NCI-H460 (cell line): ENCODE measurements around the gene ARL6IP5. TPM values are rescaled to one million over a fixed set of nuclear protein-coding genes. Genes with fewer than 3 reads are reported as not detected.

Source experiments
- DNase-seq: peaks from one replicate; pipeline ENCODE4 v3.0.0-alpha.2; 2016; ENCODE audit warnings: low read depth; ENCODE audit errors: extremely low read depth
- total RNA-seq: library from RNA; depleted of rRNA; stranded (reverse); fragments of >200 nt; shearing (Covaris generic); gene quantifications from 2 replicates; pipeline ENCODE4 v1.2.3, GENCODE V29; 2014

The ARL6IP5 gene
- total RNA-seq, 1 experiment from 2014 or later: 102 TPM

- DNase-seq: peak; percentile 83
These were observed 1.3 kb downstream of the ARL6IP5 start for GRCh38 chr3:69085833-69086722.

GRCh38 chr3:69087030-69087791 lies 2.5 kb downstream of the ARL6IP5 start:
- DNase-seq: no peak

GRCh38 chr3:69088063-69088462 lies 3.3 kb downstream of the ARL6IP5 start:
- no peak for DNase-seq

- DNase-seq: no peak
These were observed 5.3 kb downstream of the ARL6IP5 start for GRCh38 chr3:69090021-69090420.

- DNase-seq: no peak
These were observed 6.8 kb downstream of the ARL6IP5 start for GRCh38 chr3:69091389-69092029.

- DNase-seq: no peak
These were observed 7.3 kb downstream of the ARL6IP5 start for GRCh38 chr3:69092030-69092516.

- no peak for DNase-seq
These were observed 9.9 kb downstream of the ARL6IP5 start for GRCh38 chr3:69094467-69095205.

- DNase-seq: no peak
These were observed 10.9 kb downstream of the ARL6IP5 start for GRCh38 chr3:69095636-69096035.

- no peak for DNase-seq
These were observed 11.6 kb downstream of the ARL6IP5 start for GRCh38 chr3:69096299-69096698.

GRCh38 chr3:69097407-69098086 lies 12.8 kb downstream of the ARL6IP5 start:
- DNase-seq: no peak

GRCh38 chr3:69099576-69099975 lies 14.8 kb downstream of the ARL6IP5 start:
- no peak for DNase-seq

- no peak for DNase-seq
These were observed 17.6 kb downstream of the ARL6IP5 start for GRCh38 chr3:69102384-69102783.

- DNase-seq: no peak
These were observed 18.4 kb downstream of the ARL6IP5 start for GRCh38 chr3:69103123-69103522.

GRCh38 chr3:69104586-69104985 lies 19.8 kb downstream of the ARL6IP5 start:
- DNase-seq: no peak

- no peak for DNase-seq
These were observed 20.6 kb downstream of the ARL6IP5 start for GRCh38 chr3:69105320-69105719.

GRCh38 chr3:69107841-69108240 lies 23.1 kb downstream of the ARL6IP5 start:
- DNase-seq: no peak

- DNase-seq: no peak
These were observed 24.1 kb downstream of the ARL6IP5 start for GRCh38 chr3:69108811-69109210.

- no peak for DNase-seq
These were observed 26.3 kb downstream of the ARL6IP5 start for GRCh38 chr3:69110941-69111546.

- no peak for DNase-seq
These were observed 28.8 kb downstream of the ARL6IP5 start for GRCh38 chr3:69113536-69113935.
